ENCODE results near the gene CCDC71. TPM values are rescaled to one million over a fixed set of nuclear protein-coding genes. Genes with fewer than 3 reads are reported as not detected.

The CCDC71 gene
- total RNA-seq, 4 donors from 2014 or later: 29.0 to 48.2 (median 35.3) TPM

- Histone ChIP-seq H3K36me3 (peaks cover 27% of the 10 kb centered on the region), H3K27ac (no peak overlapping the region), H3K4me3 (no peak overlapping the region), H3K4me1 (peaks cover 2% of the 10 kb centered on the region), H3K9me3 (no peaks in the 10 kb centered on the region), H3K27me3 (no peaks in the 10 kb centered on the region)
- no peak for TF ChIP-seq POLR2A (IDR thresholded peaks at IDR 0.05)
- TF ChIP-seq POLR2AphosphoS5 (IDR thresholded peaks at IDR 0.05): no peak
- no peak for TF ChIP-seq EP300 (IDR thresholded peaks at IDR 0.05)
- no peak for TF ChIP-seq CTCF (IDR thresholded peaks at IDR 0.05)
- 60% methylated on average over 2 of the region's 2 CpGs for WGBS
- no peak for DNase-seq (ENCODE audit: low spot score in 2 of 2)
Measured at GRCh38 chr3:49158792-49159191, 7.3 kb downstream of the CCDC71 start.

GRCh38 chr3:49158103-49158709 is 7.9 kb downstream of the CCDC71 start:
- H3K27ac ChIP-seq: no peak overlapping the region
- TF ChIP-seq EP300 (IDR thresholded peaks at IDR 0.05) (no peak), POLR2A (IDR thresholded peaks at IDR 0.05) (no peak), CTCF (IDR thresholded peaks at IDR 0.05) (peak in 1 of 2 donors; percentile 37), POLR2AphosphoS5 (IDR thresholded peaks at IDR 0.05) (no peak)
- H3K27me3 ChIP-seq: no peaks in the 10 kb centered on the region
- DNase-seq (ENCODE audit: low spot score in 2 of 2): no peak
- H3K4me3 ChIP-seq: no peak overlapping the region
- 68% methylated on average over 5 of the region's 5 CpGs for WGBS
- peaks cover 21% of the 10 kb centered on the region for H3K36me3 ChIP-seq
- no peaks in the 10 kb centered on the region for H3K4me1 ChIP-seq
- H3K9me3 ChIP-seq: no peaks in the 10 kb centered on the region

- Histone ChIP-seq H3K27ac (no peak overlapping the region), H3K27me3 (no peaks in the 10 kb centered on the region), H3K4me3 (no peak overlapping the region), H3K9me3 (no peaks in the 10 kb centered on the region), H3K36me3 (peaks cover 12% of the 10 kb centered on the region), H3K4me1 (no peaks in the 10 kb centered on the region)
- no peak for TF ChIP-seq EP300 (IDR thresholded peaks at IDR 0.05)
- no peak for TF ChIP-seq CTCF (IDR thresholded peaks at IDR 0.05)
- TF ChIP-seq POLR2AphosphoS5 (IDR thresholded peaks at IDR 0.05): no peak
- no peak for DNase-seq (ENCODE audit: low spot score in 2 of 2)
- WGBS: 73% methylated on average over 1 of the region's 1 CpG
Measured at GRCh38 chr3:49157289-49157688, 8.8 kb downstream of the CCDC71 start.

GRCh38 chr3:49153349-49153912 is 12.7 kb downstream of the CCDC71 start:
- WGBS: 83% methylated on average over 1 of the region's 3 CpGs
- Histone ChIP-seq H3K36me3 (no peaks in the 10 kb centered on the region), H3K27me3 (no peaks in the 10 kb centered on the region), H3K9me3 (no peaks in the 10 kb centered on the region), H3K4me1 (no peaks in the 10 kb centered on the region), H3K27ac (no peak overlapping the region), H3K4me3 (no peak overlapping the region)
- TF ChIP-seq POLR2AphosphoS5 (IDR thresholded peaks at IDR 0.05): no peak
- no peak for TF ChIP-seq POLR2A (IDR thresholded peaks at IDR 0.05)
- no peak for TF ChIP-seq EP300 (IDR thresholded peaks at IDR 0.05)
- no peak for TF ChIP-seq CTCF (IDR thresholded peaks at IDR 0.05)
- DNase-seq (ENCODE audit: low spot score in 2 of 2): no peak

- no peaks in the 10 kb centered on the region for H3K4me1 ChIP-seq
- 91% methylated on average over 2 of the region's 2 CpGs for WGBS
- TF ChIP-seq POLR2A (IDR thresholded peaks at IDR 0.05) (no peak), CTCF (IDR thresholded peaks at IDR 0.05) (no peak), EP300 (IDR thresholded peaks at IDR 0.05) (no peak), POLR2AphosphoS5 (IDR thresholded peaks at IDR 0.05) (no peak)
Measured at GRCh38 chr3:49151610-49152009, 14.5 kb downstream of the CCDC71 start.

More at GRCh38 chr3:49151610-49152009, 14.5 kb downstream of the CCDC71 start:
- no peak overlapping the region for H3K27ac ChIP-seq
- DNase-seq (ENCODE audit: low spot score in 2 of 2): no peak
- no peak overlapping the region for H3K4me3 ChIP-seq
- no peaks in the 10 kb centered on the region for H3K27me3 ChIP-seq
- no peaks in the 10 kb centered on the region for H3K36me3 ChIP-seq
- no peaks in the 10 kb centered on the region for H3K9me3 ChIP-seq
